Smooth muscle cell (in vitro differentiated cells): ENCODE results near the gene HMG20B. TPM values are rescaled to one million over a fixed set of nuclear protein-coding genes. Genes with fewer than 3 reads are reported as not detected.

Source experiments
- DNase-seq: peaks from one replicate; lab custom pipeline; 2025; ENCODE audit not compliant: unreplicated experiment; lab: John Stamatoyannopoulos, UW
- H2AFZ ChIP-seq: fragments of 200-600 bp; sonication (generic); 2 replicates; pipeline ENCODE4 v1.6.0; 2016; ENCODE audit warnings: antibody characterized with exemption, low read depth, mild to moderate bottlenecking
- H3F3A ChIP-seq: fragments of 200-600 bp; sonication (generic); 2 replicates; pipeline ENCODE4 v1.6.0; 2017; ENCODE audit warnings: antibody characterized with exemption, low read depth
- H3K27ac ChIP-seq: fragments of 200-600 bp; sonication (generic); 2 replicates; pipeline ENCODE4 v1.5.1; 2016; ENCODE audit warnings: low read depth, mild to moderate bottlenecking
- H3K27me3 ChIP-seq: fragments of 200-600 bp; sonication (generic); 2 replicates; pipeline ENCODE4 v1.6.1; 2016; ENCODE audit warnings: low read depth, mild to moderate bottlenecking
- H3K36me3 ChIP-seq: fragments of 200-600 bp; sonication (generic); 2 replicates; pipeline ENCODE4 v1.5.1; 2016; ENCODE audit warnings: low read depth
- H3K4me1 ChIP-seq: fragments of 200-600 bp; sonication (generic); 2 replicates; pipeline ENCODE4 v1.5.1; 2016; ENCODE audit warnings: low read depth
- H3K4me2 ChIP-seq: fragments of 200-600 bp; sonication (generic); 2 replicates; pipeline ENCODE4 v1.6.0; 2016; ENCODE audit warnings: mild to moderate bottlenecking
- H3K4me3 ChIP-seq: fragments of 200-600 bp; sonication (generic); 2 replicates; pipeline ENCODE4 v1.5.1; 2016; ENCODE audit warnings: mild to moderate bottlenecking
- H3K79me2 ChIP-seq: fragments of 200-600 bp; sonication (generic); 2 replicates; pipeline ENCODE4 v1.6.0; 2016; ENCODE audit warnings: low read depth, mild to moderate bottlenecking
- H3K9ac ChIP-seq: fragments of 200-600 bp; sonication (generic); 2 replicates; pipeline ENCODE4 v1.6.0; 2016; ENCODE audit warnings: low read depth
- H3K9me3 ChIP-seq: fragments of 200-600 bp; sonication (generic); replicated peaks from 2 replicates; pipeline ENCODE4 v1.5.1; 2016; ENCODE audit warnings: low read depth
- H4K20me1 ChIP-seq: fragments of 200-600 bp; sonication (generic); 2 replicates; pipeline ENCODE4 v1.6.0; 2016; ENCODE audit warnings: low read depth
- whole genome bisulfite sequencing: methylation state at CpG from one replicate; pipeline ENCODE4 v1.1.7; 2016; ENCODE audit warnings: low lambda C conversion rate; 5-methylcytosine and 5-hydroxymethylcytosine counted together
- polyA plus RNA-seq: library from polyadenylated mRNA; unstranded; fragments of >200 nt; fragmentation: Nextera tagmentation; extraction: Ambion mirVana; gene quantifications from 2 replicates; pipeline ENCODE4 v1.2.1, GENCODE V29; 2016
- total RNA-seq: library from RNA; depleted of rRNA; stranded (reverse); fragments of >200 nt; gene quantifications from 2 replicates; pipeline ENCODE4 v1.2.3, GENCODE V29; 2014
- TF ChIP-seq, protein P1 (sequence below): fragments of 200-600 bp; sonication (generic); IDR thresholded peaks from 2 replicates; pipeline ENCODE4 v1.5.1; 2017; ENCODE audit warnings: borderline replicate concordance, mild to moderate bottlenecking, antibody characterized with exemption; ENCODE audit not compliant: insufficient read depth, poor library complexity, severe bottlenecking

HMG20B gene
- total and polyA plus RNA-seq, 2 experiments from 2014 or later: 109 to 120 TPM

GRCh38 chr19:3537438-3538240, 35.1 kb upstream of the HMG20B start:
- peaks cover 23% of the 10 kb centered on the region for H4K20me1 ChIP-seq
- no peaks in the 10 kb centered on the region for H3K79me2 ChIP-seq
- no peaks in the 10 kb centered on the region for H3K27me3 ChIP-seq
- H2AFZ ChIP-seq: no peak overlapping the region
- TF ChIP-seq, protein P1, sequence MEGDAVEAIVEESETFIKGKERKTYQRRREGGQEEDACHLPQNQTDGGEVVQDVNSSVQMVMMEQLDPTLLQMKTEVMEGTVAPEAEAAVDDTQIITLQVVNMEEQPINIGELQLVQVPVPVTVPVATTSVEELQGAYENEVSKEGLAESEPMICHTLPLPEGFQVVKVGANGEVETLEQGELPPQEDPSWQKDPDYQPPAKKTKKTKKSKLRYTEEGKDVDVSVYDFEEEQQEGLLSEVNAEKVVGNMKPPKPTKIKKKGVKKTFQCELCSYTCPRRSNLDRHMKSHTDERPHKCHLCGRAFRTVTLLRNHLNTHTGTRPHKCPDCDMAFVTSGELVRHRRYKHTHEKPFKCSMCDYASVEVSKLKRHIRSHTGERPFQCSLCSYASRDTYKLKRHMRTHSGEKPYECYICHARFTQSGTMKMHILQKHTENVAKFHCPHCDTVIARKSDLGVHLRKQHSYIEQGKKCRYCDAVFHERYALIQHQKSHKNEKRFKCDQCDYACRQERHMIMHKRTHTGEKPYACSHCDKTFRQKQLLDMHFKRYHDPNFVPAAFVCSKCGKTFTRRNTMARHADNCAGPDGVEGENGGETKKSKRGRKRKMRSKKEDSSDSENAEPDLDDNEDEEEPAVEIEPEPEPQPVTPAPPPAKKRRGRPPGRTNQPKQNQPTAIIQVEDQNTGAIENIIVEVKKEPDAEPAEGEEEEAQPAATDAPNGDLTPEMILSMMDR: no peak
- no peak overlapping the region for H3K4me2 ChIP-seq
- no peaks in the 10 kb centered on the region for H3K4me1 ChIP-seq
- H3K36me3 ChIP-seq: no peaks in the 10 kb centered on the region
- H3K9ac ChIP-seq: no peak overlapping the region
- no peak overlapping the region for H3K4me3 ChIP-seq
- no peak overlapping the region for H3K27ac ChIP-seq
- H3K9me3 ChIP-seq: no peaks in the 10 kb centered on the region
- 89% methylated on average over 17 of the region's 22 CpGs for WGBS
- DNase-seq: no peak
- peaks cover 11% of the 10 kb centered on the region for H3F3A ChIP-seq

DNA sequence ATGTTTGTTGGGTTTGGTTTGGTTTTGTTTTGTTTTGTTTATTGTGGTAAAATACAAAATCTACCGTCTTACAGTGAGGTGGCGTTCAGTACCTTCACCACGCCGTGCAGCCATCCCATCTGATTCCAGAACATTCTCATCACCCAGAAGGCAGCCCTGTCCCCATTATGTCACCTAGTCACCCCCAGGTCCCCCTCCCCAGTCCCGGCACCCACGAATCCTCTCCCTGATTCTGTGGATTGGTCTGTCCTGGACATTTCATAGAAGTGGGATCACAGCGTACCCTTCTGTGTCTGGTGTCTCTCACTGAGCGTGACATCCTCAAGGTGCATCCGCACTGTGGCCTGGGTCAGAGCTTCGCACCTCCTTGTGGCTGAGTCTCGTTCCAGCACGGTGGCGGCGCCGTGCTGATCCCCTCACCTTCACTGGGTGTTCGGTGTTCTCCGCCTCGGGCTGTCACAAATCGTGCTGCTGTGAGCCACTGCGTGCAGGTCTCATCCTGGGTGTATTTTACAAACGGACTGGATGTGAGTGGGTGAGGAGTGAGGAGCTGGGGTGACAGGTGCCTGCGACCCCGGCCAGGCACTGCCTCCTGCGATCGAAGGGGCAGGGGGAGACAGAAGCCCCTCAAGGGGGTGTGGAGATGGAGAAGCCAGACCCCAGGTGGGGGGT, 34.4 kb upstream of the HMG20B start:
- no peaks in the 10 kb centered on the region for H3K4me1 ChIP-seq
- H3F3A ChIP-seq: peaks cover 12% of the 10 kb centered on the region
- no peak overlapping the region for H3K27ac ChIP-seq
- no peaks in the 10 kb centered on the region for H3K9me3 ChIP-seq
- no peaks in the 10 kb centered on the region for H3K79me2 ChIP-seq
- no peak overlapping the region for H3K9ac ChIP-seq
- H3K36me3 ChIP-seq: no peaks in the 10 kb centered on the region
- 83% methylated on average over 25 of the region's 25 CpGs for WGBS
- no peak overlapping the region for H3K4me3 ChIP-seq
- no peak for DNase-seq
- H4K20me1 ChIP-seq: peaks cover 23% of the 10 kb centered on the region
- H3K27me3 ChIP-seq: no peaks in the 10 kb centered on the region
- H2AFZ ChIP-seq: no peak overlapping the region
- no peak overlapping the region for H3K4me2 ChIP-seq
- TF ChIP-seq, protein P1: no peak

DNA sequence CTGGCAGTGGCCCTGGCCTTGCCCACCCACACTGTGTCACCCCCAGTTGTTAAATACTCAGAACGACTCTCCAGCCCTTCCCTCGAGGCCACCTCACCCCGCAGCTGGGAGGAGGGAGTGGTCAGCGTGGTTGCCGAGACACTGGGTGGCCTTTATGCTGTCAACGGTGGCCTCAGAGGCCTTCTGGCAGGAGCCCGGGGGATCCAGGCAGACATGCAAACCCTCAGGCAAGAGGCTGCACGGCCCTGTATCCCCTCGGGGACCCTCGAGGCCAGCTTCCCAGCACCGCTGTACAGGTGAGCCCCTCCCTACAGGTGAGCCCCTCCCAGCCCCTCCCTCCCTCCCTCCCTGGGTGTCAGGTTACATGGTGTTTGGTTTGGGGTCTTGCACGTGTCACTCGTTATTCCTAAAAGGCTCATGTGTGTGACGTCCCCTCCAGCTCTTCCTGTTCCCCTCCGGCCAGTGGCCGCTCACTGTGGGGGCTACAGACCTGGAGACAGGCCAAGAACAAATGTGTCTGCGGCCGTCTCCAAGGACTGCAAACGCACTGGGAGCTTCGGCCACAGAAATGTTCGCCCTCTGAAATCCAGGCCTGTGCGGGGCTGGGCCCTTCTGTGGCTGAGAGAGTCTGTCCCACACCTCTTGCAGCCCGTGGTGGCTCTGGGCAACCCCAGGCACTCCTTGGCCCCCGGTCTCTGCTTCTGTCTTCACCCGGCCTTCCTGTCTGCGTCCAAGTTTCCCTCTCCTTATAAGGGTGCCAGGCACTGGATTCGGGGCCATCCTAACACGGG, 33.6 kb upstream of the HMG20B start, which contains the start of gene TEKTIP1:
Gene TEKTIP1, plus strand, starts transcription at position 210 of the 791 bp plus-strand sequence. Its CDS starts 4 bp downstream, at position 214.
- H3K27me3 ChIP-seq: no peaks in the 10 kb centered on the region
- no peak within 1 kb of the TSS for H3K9ac ChIP-seq
- no peak within 1 kb of the TSS for H3K27ac ChIP-seq
- 73% methylated on average over 28 of the region's 28 CpGs for WGBS
- no peaks in the 10 kb centered on the region for H3K4me1 ChIP-seq
- no peak for DNase-seq
- H3F3A ChIP-seq: peaks cover 12% of the 10 kb centered on the region
- no peak within 1 kb of the TSS for H2AFZ ChIP-seq
- H3K4me2 ChIP-seq: no peak within 1 kb of the TSS
- H4K20me1 ChIP-seq: peaks cover 23% of the 10 kb centered on the region
- no peaks in the 10 kb centered on the region for H3K36me3 ChIP-seq
- no peaks in the 10 kb centered on the region for H3K79me2 ChIP-seq
- TF ChIP-seq, protein P1: no peak
- no peak within 1 kb of the TSS for H3K4me3 ChIP-seq
- no peaks in the 10 kb centered on the region for H3K9me3 ChIP-seq
